NCI-H187 (cell line): ENCODE results near the gene CA10.
A peak's percentile ranks its signal among the peaks of the same experiment; 100 is the strongest.

ENCODE experiments used
- DNase-seq, 2 experiments: peaks; one replicate each; lab custom pipeline; 2025; lab: John Stamatoyannopoulos, UW

Gene CA10

DNA sequence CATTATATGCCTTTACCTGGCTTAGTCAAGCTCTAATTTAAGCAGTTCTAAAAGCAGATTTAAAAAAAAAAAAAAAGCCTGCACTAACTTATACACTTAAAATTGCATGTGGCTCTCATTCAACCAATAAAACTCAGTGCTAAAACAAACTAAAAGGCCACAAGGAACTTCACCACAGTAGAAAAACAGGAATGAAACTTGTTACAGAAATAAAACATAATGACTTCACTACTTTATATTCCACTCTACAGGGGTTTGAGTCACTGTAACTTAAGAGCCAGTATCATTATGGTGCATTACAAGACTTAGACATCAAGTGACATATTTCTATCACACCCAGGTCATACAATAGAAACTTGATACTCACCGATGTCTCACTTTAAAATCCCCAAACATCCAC, 11.1 kb downstream of the CA10 start:
- no peak for DNase-seq

GRCh38 chr17:52145476-52145875, 13.0 kb downstream of the CA10 start:
- DNase-seq, result no peak

GRCh38 chr17:52143542-52143941, 15.0 kb downstream of the CA10 start:
- DNase-seq, result no peak

- DNase-seq, result no peak
Observed at GRCh38 chr17:52140601-52141000, 17.9 kb downstream of the CA10 start.

DNA sequence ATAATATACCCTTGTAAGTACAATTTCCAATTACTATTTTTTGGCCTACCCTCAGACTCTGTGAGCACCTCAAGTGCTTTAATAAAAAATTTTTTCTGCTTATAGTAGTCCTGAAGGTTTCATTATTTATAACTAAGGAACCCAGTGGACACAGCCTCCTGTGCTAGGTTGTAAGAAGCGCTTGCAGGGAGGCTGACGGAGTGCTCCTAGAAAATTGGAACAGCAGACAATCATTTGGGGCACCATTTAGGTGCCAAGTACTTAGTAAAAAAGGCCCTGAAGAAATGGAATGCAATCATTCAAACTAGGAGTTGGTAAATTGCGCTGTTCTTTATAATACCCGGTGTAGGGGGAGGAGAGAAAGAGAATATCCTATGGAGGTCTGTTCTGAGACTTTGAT, 19.8 kb downstream of the CA10 start:
- no peak for DNase-seq

DNA sequence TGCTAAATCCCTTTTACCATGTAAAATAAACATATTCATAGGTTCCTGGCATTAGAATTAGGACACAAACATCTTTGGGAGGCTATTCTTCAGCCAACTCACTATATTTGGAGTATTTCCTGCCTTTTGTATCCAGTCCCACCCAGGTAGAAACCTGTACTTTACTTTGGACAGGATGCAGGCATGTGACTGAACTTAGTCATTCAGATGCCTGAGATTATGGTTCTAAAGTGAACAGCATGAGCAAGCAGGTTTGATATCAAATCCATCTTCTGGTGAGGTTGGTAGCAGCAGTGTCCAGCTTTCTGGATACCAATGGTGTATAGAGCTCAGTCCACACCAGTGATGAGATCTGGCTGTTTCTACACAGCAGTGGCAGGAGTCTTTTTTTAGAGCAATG, 20.2 kb downstream of the CA10 start:
- no peak for DNase-seq

- DNase-seq, result no peak
Observed at GRCh38 chr17:52136166-52136565, 22.3 kb downstream of the CA10 start.

DNA sequence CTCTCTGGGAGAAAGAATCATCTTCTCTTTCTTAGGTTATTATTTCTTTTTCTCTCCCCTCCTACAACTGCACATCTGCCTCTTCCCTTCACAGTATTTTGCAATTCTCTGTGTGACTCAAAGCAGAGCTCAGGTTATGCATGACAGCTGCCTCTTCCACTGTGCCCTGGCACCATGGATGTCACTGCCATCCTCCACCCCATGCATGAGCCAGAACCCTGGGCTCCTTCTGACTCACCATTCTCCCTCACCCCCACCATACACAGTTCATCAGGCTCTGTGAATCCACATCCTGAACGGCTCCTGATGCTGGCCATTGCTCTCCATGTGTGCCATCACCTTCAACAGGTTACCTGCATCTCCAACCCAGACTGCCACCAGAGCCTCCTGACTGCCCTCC, 23.9 kb downstream of the CA10 start:
- no peak for DNase-seq

GRCh38 chr17:52128721-52129120, 29.8 kb downstream of the CA10 start:
- DNase-seq, result no peak

- DNase-seq, result no peak
Observed at GRCh38 chr17:52124993-52125392, 33.5 kb downstream of the CA10 start.

DNA sequence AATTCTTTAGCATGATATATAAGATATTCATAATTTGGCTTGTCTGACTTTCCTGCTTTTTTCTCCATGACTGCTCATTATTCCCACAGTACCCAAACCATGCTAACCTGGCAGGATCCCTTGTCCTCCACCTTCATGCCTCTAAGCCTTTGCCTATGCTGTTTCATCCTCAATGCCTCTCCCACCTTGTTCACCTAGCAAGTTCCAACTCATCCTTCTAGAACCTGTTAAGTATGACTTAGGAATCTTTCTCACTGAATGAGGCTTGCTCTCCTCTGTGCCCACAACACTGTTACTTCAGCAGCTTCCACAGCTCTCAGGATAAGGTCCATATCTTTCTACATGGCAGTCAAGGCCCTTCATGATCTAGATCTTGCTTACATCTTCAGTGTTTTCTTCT, 34.0 kb downstream of the CA10 start:
- DNase-seq, result no peak

GRCh38 chr17:52120465-52120864, 38.0 kb downstream of the CA10 start:
- no peak for DNase-seq

DNA sequence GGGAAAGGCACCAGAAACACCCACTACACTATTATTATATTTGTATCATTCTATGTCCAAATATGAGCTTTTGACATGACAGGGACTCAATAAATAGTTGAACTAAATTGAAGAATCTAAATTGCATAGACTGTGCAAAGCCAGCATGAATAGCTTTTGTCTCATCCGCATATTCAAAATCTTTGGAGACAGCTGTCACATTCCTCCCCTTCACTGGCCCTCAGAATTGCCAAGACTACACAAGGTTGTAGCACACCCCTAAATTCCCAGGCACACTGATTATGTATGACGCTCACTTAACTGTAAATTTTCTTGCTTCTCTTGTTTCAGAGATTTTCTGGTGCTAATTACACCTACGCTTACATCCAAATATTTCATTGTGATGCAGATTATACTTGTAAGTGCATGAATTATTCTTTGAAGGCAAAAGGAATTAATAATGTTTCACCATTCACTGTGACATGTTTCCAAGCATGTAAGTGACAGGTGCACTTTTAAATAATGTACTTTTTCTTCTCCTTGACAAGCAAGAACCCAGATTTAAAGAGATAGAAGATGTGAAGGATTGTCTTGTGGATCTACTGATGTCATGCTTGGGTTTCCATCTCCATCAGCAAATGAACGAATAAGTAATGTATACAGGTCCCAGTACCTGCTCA, 47.5 kb downstream of the CA10 start:
- DNase-seq, result no peak

- DNase-seq, result peak; percentile 5 to 21
Observed at GRCh38 chr17:52106638-52107261, 51.8 kb downstream of the CA10 start.

DNA sequence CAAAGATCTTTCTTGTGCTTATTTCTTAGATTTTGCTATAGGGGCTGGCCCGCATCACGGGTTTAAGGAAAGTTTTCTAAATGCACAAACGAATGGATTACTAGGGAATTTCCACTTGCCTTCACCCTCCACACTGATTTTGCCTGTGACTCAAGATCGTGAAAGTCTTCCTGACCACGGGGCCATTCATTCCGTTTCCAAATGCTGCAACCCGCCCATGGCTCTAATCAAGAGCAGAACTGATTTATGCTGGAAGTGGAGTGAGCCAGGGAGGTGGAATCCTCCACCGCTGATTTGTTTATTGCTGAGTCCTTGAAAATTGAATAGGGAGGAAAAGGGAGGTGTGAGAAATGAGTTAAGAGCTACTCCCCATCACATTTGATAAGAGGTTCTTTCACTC, 52.4 kb downstream of the CA10 start:
- no peak for DNase-seq

DNA sequence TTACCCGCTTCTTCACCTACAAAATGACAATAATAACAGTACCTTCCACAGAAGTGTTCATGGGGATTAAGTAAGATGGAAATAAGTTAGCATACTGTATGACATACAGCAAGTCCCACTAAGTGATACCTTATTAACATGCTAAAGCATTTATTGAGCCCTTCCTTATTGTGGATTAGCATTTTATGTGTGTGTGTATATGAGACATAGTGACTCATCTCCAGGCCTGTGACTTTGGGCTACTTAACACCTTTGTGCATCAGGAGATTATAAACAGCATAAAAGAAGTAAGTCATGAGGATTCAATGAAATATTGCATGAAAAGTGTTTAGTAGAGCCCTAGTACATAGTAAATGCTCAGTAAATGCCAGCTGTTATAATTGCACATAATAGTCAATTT, 52.9 kb downstream of the CA10 start:
- no peak for DNase-seq

GRCh38 chr17:52096056-52096455, 62.5 kb downstream of the CA10 start:
- DNase-seq, result no peak

- no peak for DNase-seq
Observed at GRCh38 chr17:52084176-52084575, 74.3 kb downstream of the CA10 start.

- DNase-seq, result no peak
Observed at GRCh38 chr17:52079496-52079895, 79.0 kb downstream of the CA10 start.

- no peak for DNase-seq
Observed at GRCh38 chr17:52071712-52072111, 86.8 kb downstream of the CA10 start.

DNA sequence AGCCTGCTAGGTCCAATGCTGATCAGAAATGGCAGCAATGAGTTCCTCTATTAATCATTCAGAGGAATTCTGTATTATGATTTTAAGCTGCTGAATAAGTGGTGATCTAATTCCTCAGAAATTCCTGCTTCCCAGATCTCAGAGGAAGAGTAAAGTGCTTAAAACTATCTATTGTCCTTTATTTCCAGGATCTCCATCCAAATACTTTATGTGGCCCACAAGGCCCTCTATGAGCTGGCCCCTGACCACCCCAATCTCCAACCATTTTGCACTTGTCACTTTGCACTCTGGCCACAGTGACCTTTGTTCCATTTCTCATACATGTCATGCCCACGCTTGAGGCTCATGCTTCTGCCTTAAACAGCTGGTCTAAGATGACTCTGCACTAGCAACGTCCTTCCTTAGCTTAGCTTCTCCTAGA, 93.7 kb downstream of the CA10 start:
- DNase-seq, result no peak

DNA sequence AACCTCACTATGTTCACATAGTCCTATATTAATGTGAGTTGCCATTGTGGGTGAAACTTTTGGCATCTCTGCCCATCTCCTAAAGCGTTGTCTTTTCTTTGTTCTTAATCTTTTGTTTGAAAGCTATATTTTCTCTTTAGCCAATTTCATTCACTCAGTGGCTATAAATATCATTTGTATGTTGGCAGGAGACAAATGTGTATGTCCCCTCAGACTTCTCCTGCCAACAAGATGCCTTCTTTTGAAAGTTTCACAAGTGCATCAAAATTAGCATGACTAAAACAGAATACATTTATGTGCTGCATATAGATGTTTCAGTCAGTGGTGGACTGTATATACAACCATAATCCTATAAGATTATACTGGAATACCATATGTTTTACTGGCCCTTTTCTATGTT, 109.0 kb downstream of the CA10 start:
- no peak for DNase-seq

GRCh38 chr17:52049051-52049450, 109.5 kb downstream of the CA10 start:
- no peak for DNase-seq
